ENCODE measurements around the gene FAM186B. TPM values are rescaled to one million over a fixed set of nuclear protein-coding genes. Genes with fewer than 3 reads are reported as not detected.
A peak's percentile ranks its signal among the peaks of the same experiment; 100 is the strongest.

FAM186B gene
- total and polyA plus RNA-seq, 2 of the 13 experiments (the other 11 are each of a cell fraction or from before 2014, with no cell fraction given): 0.07 to 0.20 TPM

- TF ChIP-seq NR3C1 (CRISPR knock-in tag; IDR thresholded peaks at IDR 0.05): no peak
- TF ChIP-seq TCF12 (IDR thresholded peaks at IDR 0.05): no peak
- TF ChIP-seq TCF12 (CRISPR knock-in tag; IDR thresholded peaks at IDR 0.05): no peak
- TF ChIP-seq FOXP1 (IDR thresholded peaks at IDR 0.05): no peak
- no peak for TF ChIP-seq FOXP1 (CRISPR knock-in tag; IDR thresholded peaks at IDR 0.05)
- no peak for TF ChIP-seq ZNF121 (CRISPR knock-in tag; IDR thresholded peaks at IDR 0.05)
- peak; percentile 58 for TF ChIP-seq ZBTB26 (CRISPR knock-in tag; IDR thresholded peaks at IDR 0.05; ENCODE audit: borderline replicate concordance)
- TF ChIP-seq SIX4 (CRISPR knock-in tag; IDR thresholded peaks at IDR 0.05): no peak
- no peak; the same call in 1 of the 2 replicates for TF ChIP-seq HBP1 (CRISPR knock-in tag; IDR thresholded peaks at IDR 0.05; ENCODE audit: low read depth)
- no peak for TF ChIP-seq SNAI1 (CRISPR knock-in tag; IDR thresholded peaks at IDR 0.05; ENCODE audit: borderline replicate concordance)
- peak; percentile 78 for TF ChIP-seq SP4 (CRISPR knock-in tag; IDR thresholded peaks at IDR 0.05)
- TF ChIP-seq ATAD3A (CRISPR knock-in tag; IDR thresholded peaks at IDR 0.05): no peak
- TF ChIP-seq GATAD2A (CRISPR knock-in tag; IDR thresholded peaks at IDR 0.05): peak; percentile 35; the same call in 1 of the 2 replicates
- no peak for TF ChIP-seq ZNF512B (CRISPR knock-in tag; IDR thresholded peaks at IDR 0.05; ENCODE audit: borderline replicate concordance)
- peak; percentile 95 for TF ChIP-seq ZBTB40 (IDR thresholded peaks at IDR 0.05)
- TF ChIP-seq ZBTB40 (CRISPR knock-in tag; IDR thresholded peaks at IDR 0.05): peak; percentile 67; the same call in 1 of the 2 replicates
These were observed 37.6 kb downstream of the FAM186B start, which contains the start of gene MCRS1 (continued) for GRCh38 chr12:49567611-49568441.
